Globus pallidus (tissue), 1 donor: Measurements from ENCODE around the gene CFAP20DC.

Source experiments
- DNase-seq: peaks from one replicate; pipeline ENCODE4 v3.0.0-alpha.2; 2015; ENCODE audit warnings: low spot score

CFAP20DC gene

GRCh38 chr3:58800940-58801339 lies 248.9 kb downstream of the CFAP20DC start:
- no peak for DNase-seq

GRCh38 chr3:58800032-58800431 lies 249.8 kb downstream of the CFAP20DC start:
- DNase-seq = no peak

GRCh38 chr3:58799271-58799670 lies 250.6 kb downstream of the CFAP20DC start:
- no peak for DNase-seq

DNA sequence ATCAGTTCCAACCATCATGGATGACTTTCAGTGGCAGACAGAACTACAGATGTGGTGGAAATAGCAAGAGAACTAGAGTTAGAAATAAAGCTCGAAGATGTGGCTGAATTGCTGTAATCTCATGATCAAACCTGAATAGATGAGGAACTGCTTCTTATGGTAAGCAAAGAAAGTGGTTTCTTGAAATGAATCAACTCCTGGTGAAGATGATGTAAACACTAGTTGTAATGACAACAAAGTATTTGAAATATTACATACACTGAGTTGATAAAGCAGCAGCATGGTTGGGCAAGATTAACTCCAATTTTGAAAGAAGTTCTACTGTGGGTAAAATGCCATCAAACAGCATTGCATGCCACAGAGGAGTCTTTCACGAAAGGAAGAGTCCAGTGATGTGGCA lies 251.5 kb downstream of the CFAP20DC start:
- DNase-seq = no peak

GRCh38 chr3:58794750-58795149 lies 255.1 kb downstream of the CFAP20DC start:
- no peak for DNase-seq

GRCh38 chr3:58793938-58794337 lies 255.9 kb downstream of the CFAP20DC start:
- DNase-seq = no peak

DNA sequence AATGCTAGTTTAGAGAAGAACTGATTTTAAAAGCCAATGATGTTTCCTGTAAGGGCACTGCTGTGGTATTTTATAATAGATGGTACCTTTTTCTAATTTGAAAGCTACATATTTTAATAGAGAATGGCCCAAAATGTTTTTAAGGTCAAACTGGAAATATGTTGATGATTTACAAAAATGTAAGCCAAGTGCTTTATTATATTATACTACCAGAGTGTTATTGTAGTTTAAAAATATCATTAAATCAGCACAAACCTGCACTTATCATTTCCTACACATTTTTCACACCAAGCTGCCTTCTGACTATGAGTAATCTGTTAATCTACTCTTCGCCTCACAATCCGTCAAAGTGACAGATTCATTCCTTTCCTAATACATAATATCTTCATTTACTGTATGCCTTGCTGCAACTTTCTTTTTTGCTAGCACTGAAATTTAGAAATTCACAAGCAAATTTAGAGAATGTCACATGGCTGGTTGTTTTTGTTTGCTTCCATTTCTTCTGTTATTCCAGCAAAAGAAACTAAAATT lies 256.8 kb downstream of the CFAP20DC start:
- DNase-seq = no peak

DNA sequence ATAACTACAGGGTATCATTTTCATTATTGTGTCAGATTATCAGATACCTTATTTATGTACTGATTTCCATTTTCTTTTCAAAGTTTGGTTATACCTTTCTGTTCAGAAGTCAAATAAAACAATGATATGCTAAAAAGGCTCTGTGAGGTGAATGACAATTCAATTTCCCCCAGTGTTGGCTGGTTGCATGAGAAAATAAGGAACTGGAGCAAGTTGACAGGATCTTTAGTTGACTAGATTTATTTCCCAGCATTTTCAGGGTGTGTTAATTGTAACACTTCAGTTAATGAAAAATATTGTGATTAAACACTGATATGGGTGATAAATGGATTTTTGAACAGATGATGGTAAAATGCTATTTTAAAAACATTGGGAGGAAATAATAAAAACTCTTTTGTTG lies 260.4 kb downstream of the CFAP20DC start:
- no peak for DNase-seq

DNA sequence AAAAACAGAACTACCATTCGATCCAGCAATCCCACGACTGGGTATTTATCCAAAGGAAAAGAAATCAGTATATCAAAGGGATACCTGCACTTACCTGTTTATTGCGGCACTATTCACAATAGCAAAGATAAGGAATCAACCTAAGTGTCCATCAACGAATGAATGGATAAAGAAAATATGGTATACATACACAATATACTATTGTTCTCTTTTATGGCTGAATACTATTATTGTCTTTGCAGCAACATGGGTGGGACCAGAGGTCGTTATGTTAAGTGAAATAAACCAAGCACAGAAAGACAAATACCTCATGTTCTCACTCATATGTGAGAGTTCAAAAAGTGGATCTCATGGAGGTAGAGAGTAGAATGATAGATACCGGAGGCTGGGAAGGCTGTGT lies 264.9 kb downstream of the CFAP20DC start:
- no peak for DNase-seq

DNA sequence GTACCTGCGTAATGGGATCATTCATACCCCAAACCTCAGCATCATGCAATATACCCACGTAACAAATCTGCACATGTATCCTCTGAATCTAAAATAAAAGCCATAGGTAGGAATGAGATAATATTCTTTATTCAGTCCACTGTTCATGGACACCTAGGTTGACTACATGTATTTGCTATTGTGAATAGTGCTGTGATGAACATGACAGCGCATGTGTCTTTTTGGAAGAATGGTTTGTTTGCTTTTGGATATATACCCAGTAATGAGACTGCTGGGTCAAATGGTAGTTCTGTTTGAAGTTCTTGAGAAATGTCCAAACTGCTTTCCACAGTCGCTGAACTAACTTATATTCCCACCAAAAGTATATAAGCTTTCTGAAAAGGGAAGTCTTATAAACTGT lies 265.4 kb downstream of the CFAP20DC start:
- DNase-seq = no peak

DNA sequence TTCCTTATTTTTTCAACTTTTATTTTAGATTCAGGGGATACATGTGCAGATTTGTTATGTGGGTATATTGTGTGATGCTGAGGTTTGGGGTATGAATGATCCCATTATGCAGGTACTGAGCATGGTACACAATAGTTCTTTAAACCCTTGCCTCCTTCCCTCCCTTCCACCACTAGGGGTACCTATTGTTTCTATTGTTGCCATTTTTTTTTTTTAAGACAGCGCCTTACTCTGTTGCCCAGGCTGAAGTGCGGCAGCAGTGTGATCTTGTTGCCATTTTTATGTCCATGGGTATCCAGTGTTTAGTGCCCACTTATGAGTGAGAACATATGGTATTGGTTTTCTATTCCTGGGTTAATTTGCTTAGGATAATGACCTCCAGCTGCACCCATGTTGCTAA lies 266.0 kb downstream of the CFAP20DC start:
- no peak for DNase-seq

- no peak for DNase-seq
These were observed 269.9 kb downstream of the CFAP20DC start for GRCh38 chr3:58779934-58780333.

GRCh38 chr3:58776231-58776630 lies 273.6 kb downstream of the CFAP20DC start:
- no peak for DNase-seq

DNA sequence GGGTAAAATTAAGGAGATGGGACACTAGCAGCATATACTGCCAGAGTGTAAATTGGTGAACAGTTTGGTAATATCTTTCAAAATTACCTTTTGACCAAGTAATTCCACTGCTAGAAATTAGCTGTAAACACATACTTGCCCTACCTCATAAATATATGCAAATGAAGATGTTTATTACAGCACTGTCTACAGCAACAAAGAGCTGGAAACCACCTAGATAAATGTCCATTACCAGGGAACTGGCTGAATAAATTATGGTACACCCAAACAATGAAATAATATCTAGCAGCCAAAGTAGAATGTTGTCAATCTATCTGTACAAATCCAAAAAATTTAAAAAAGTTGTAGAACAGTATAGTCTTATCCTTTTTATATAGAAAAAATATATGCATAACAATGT lies 277.4 kb downstream of the CFAP20DC start:
- DNase-seq = no peak

- DNase-seq = no peak
These were observed 280.8 kb downstream of the CFAP20DC start for GRCh38 chr3:58769065-58769464.

DNA sequence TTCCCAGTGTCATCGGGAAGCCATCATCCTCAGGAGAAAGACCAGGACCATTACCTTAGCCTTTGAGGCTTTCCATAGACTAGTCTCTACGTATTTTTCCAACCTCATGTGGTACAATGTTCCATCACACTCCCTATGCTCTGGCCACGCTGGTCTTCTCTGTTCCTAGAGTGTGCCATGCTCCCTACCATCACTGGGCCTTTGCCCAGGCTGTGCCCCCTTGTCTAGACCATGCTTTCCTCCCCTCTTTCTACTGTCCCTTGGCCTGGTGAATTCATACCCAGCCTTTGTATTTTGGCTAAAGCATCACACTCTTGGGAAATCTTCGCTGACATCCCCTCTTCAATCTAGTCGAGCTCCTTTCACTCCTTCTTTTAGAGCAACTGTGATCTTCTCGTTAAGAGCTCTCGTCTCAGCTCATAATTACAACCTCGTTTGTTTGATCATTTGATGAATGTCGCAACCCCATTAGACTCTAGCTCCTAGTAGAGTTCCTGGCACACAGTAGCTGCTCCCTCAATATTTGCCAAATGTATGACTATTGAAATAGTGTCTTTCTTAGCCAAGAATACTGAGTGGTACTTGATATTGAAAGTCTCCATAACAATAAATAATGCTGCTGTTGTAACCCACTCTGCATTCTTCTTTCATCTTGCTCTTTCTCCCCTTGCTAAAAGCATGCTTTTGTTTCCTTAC lies 283.1 kb downstream of the CFAP20DC start:
- no peak for DNase-seq

GRCh38 chr3:58755150-58755549 lies 294.7 kb downstream of the CFAP20DC start:
- DNase-seq = no peak

GRCh38 chr3:58754074-58754473 lies 295.8 kb downstream of the CFAP20DC start:
- DNase-seq = no peak

GRCh38 chr3:58751882-58752567 lies 297.8 kb downstream of the CFAP20DC start:
- DNase-seq = no peak

GRCh38 chr3:58751235-58751634 lies 298.6 kb downstream of the CFAP20DC start:
- DNase-seq = no peak

DNA sequence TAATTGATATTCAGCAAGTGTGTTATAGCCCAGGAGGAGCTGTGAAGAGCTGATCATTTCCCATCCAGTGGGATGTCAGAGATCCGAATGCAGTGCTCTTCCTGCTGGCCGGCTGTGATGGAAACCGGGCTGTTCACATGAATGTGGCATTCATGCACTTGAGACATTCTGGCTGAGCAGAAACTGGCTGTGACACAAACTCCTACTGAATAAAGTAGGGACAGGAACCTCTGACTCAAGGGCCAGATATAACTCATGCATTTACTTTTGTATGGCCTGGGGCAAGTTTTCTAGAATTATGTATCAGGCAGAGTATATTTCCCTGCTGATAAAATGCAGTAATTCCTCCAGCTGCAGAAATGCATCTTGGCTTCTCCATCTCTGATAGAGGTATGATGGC lies 299.9 kb downstream of the CFAP20DC start:
- no peak for DNase-seq

- no peak for DNase-seq
These were observed 301.8 kb downstream of the CFAP20DC start for GRCh38 chr3:58748024-58748423.

DNA sequence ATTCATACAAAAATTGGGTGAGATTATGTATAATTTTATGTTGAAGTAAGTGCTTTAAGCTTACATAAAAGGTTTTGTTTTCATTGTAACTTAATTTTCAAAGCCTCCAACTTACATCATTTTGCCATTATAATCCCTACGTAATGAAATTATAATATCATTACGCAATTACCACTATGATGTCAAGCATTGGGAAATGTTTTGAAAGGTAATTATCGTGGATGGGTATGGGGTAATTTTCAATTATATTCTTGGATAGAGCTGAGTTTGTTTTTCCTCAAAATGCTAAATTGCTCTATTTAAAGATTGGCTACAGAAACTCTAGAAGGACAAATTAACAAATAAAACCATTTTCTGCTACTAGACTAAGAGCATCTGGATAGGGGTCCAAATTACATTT lies 303.1 kb downstream of the CFAP20DC start:
- DNase-seq = no peak

DNA sequence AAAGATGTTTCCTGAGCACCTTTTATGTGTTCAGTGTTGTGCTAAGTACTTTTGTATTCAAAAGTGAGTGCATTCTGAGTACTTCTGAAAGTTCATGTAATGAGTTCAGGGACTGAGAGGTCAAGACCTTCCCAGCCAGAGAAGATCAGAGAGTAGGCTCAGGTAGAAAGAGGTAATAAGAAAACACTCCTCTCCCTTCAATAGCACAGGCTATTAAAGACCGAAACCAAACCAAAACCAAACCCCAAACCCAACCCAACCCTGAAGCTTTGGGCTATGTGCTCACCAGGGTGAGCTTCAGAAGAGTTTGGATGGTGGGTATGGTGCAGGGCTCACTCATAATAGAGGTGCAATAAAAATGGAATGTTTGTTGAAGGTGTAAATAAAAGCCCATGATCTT lies 306.5 kb downstream of the CFAP20DC start:
- DNase-seq = no peak
